T-helper 1 cell treated with Interleukin-12 subunit alpha and Interleukin-12 subunit beta and Interleukin-4 antibody, amounts not matched to agents 30 ng/mL and 1 ng/mL, for 36 hours (primary cell): ENCODE results near the gene AFG3L2. TPM values are rescaled to one million over a fixed set of nuclear protein-coding genes. Genes with fewer than 3 reads are reported as not detected.
"Not testable (repeated sequence)": the region's sequence is repeated elsewhere in the genome, so short reads cannot be mapped to it uniquely, and the experiment has no call there.

Experiments used
- intact Hi-C: fragments of 100-400 bp; cut with micrococcal nuclease; formaldehyde crosslinking; loops from one replicate; pipeline ENCODE4 v1.15.1; 2024
- total RNA-seq: library from RNA; stranded (reverse); gene quantifications from 2 replicates; pipeline ENCODE4 v1.2.3, GENCODE V29; 2022

Gene AFG3L2
- 38.9 and 40.6 TPM in 2 replicates for total RNA-seq

GRCh38 chr18:12376754-12377555 lies at the start of gene AFG3L2:
Gene AFG3L2 (minus strand): TSS chr18:12377227. CDS start chr18:12377082, 145 bp downstream.
- intact Hi-C loops: loop anchor here (1.0 to 2.0 kb wide), 15 partner anchors 30 to 1852 kb away; partner anchors contain the start of genes CEP192, CEP76, CHMP1B and FAM210A

GRCh38 chr18:12424252-12424651 lies 47.2 kb upstream of the AFG3L2 start:
- intact Hi-C loops: no loop called here

- intact Hi-C loops: no loop called here
Observed at GRCh38 chr18:12423820-12424219, 46.8 kb upstream of the AFG3L2 start.

DNA sequence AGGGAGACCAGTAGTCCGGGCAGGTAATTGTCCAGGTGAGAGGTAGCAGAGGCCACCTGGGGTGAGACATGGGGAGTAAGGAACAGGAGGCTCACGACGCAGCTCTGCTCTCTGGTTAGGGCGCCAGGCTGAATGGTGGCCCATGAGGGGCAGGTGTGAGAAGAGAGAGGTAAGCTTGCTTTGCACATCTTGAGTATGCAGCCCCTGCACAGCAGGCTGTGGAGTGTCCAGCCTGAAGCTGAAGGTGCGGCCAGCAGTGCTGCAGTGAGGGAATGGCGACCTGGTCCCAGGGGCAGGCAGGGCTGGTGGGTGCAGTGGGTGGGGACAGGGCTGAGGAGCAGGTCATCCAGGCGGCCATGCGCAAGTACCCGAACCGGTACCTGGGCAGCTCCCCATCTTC lies 46.4 kb upstream of the AFG3L2 start:
- intact Hi-C loops: no loop called here

- intact Hi-C loops: no loop called here
Observed at GRCh38 chr18:12422936-12423335, 45.9 kb upstream of the AFG3L2 start.

GRCh38 chr18:12421732-12422131 lies 44.7 kb upstream of the AFG3L2 start:
- intact Hi-C loops: no loop called here

DNA sequence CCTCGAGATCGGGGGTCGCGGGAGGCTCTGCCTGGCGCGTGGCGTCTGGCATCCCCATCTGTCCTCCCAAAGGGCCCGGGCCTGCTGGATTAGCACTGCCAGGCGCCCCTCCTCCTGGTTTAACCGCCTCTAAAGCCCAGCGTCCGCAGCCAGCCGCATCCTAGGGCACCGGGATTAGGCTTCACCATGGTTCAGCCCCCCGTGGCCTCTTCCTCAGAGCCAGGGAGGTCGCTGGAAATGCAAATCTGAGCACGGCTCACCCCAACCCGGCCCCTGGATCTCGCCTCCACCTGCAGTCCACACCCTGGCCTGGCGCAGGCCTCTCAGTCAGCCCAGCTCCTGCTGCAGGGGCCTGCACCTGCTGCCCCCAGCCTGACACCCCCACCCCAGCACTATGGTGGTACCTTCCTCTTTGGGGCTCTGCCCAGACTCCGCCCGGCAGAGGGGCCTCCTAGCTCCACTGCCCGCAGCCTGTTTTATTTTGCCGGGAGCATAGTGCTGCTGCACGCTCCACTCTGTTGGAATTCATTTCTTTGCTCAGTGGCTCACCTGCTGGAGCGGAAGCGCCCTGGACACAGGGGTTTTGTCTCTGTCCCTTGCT lies 43.9 kb upstream of the AFG3L2 start:
- intact Hi-C loops: loop anchor here (1.0 kb wide), 1 partner anchor 44 kb away; the partner anchor contains the start of gene AFG3L2

DNA sequence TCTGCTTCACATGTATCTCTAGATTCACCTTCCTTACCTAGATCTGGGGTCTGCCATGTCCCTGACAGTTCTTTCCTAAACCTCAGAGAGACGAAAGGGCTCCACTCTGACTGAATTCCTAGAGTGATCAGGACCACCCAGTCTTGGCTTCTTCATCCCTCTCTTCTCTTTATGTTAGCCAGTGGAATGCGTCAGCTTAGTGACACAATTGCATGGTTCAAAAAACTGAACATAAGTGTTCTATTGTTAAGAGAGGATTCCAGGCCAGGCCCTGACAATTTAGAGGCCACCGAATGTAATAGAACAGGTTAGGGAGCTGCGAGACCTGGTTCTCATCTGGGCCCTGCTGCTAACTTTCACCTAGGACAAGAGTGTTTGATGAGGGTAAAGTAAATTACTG lies 40.7 kb upstream of the AFG3L2 start:
- intact Hi-C loops: no loop called here

GRCh38 chr18:12416098-12416729 lies 39.2 kb upstream of the AFG3L2 start:
- intact Hi-C loops: no loop called here

DNA sequence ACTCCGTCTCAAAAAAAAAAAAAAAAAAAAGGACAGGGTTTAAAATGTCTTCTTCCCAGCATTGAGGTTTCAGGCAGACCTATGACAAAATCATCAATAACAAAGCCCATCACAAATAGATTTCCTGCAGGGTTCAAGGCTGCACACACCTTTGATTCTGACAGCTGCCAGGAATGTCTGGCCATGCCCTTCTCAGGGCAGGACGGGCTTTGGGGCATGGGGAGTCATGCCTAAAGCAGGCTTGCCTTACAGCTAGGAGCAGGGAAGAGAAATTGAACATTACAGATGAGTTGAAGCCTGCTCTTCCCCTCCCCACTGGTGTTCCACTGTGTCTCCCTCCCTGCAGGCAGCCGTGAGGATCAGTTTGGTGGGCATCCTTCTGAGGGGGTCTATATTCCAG lies 34.4 kb upstream of the AFG3L2 start:
- intact Hi-C loops: no loop called here

GRCh38 chr18:12410747-12411146 lies 33.7 kb upstream of the AFG3L2 start:
- intact Hi-C loops: not testable (repeated sequence)

GRCh38 chr18:12410081-12410481 lies 33.1 kb upstream of the AFG3L2 start:
- intact Hi-C loops: no loop called here

GRCh38 chr18:12409469-12409868 lies 32.4 kb upstream of the AFG3L2 start:
- intact Hi-C loops: no loop called here

DNA sequence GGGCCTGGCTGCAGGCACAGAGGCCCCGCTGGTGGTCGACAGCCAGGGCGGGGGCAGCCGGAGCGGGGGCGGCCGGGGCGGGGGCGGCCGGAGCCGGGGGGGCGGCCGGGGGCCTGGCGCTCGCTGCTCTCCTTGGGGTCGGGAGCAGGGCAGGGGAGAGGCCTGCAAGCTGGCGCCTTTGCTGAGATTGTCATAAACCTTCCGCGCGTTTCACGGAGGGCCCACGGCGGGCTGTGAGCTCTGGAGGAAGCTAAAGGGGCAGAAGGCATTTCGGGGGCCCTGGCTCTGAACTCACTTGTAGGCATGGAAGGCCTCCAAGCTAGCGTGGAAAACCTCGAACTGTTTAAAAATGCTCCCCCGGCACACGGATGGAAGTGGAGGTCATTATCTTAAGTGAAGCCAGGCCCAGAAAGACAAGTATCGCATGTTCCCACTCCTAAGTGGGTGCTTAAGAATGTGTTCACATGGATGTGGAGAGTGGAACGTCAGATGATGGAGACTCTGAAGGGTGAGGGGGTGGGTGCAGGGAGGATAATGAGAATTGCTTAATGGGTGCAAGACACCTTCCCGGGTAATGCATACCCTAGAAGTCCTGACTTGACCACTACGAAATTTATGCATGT lies 31.3 kb upstream of the AFG3L2 start:
- intact Hi-C loops: loop anchor here (1.0 kb wide), 2 partner anchors 11 to 539 kb away; no protein-coding TSS in a partner anchor

GRCh38 chr18:12406371-12407111 lies 29.5 kb upstream of the AFG3L2 start:
- intact Hi-C loops: loop anchor here (1.0 to 2.0 kb wide), 3 partner anchors 29 to 296 kb away; partner anchors contain the start of genes AFG3L2, CEP76 and PSMG2

DNA sequence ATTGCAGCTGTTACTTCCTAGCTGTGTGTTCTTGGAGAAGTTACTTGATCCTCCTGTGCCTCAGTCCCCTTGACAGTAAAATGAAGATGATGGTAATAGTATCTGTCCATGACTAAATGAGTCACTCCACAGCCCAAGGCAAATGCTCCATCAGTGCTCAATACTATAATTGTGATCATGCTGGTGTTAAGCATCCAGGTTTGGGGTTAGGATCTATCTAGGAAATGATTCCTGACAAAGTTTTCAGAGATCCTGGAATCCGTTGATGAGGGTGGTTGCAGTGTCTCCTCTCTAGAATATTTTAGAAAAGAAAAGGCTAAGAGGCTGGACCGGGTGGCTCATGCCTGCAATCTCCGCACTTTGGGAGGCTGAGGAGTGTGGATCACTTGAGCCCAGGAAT lies 28.0 kb upstream of the AFG3L2 start:
- intact Hi-C loops: no loop called here

GRCh38 chr18:12403601-12404506 lies 26.8 kb upstream of the AFG3L2 start:
- intact Hi-C loops: no loop called here

- intact Hi-C loops: no loop called here
Observed at GRCh38 chr18:12401881-12402280, 24.9 kb upstream of the AFG3L2 start.

GRCh38 chr18:12399231-12399630 lies 22.2 kb upstream of the AFG3L2 start:
- intact Hi-C loops: no loop called here

DNA sequence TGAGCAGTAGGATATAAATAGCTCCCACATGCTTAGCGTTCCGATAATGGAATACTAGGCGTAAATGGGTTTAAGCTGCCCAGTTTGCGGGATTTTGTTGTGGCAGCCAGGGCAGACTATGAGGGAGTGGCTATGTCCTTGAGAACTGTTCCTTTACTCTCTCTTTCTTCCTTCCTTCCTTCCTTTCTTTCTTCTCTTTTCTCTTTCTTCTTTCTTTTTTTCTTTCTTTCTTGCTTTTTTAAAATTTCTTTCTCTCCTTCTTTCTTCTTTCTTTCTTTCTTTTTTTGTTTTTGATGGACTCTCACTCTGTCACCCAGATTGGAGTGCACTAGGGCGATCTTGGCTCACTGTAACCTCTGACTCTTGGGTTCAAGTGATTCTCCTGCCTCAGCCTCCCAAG lies 21.6 kb upstream of the AFG3L2 start:
- intact Hi-C loops: no loop called here
